ENCODE data around the gene SMIM17.
A peak's percentile ranks its signal among the peaks of the same experiment; 100 is the strongest.

Gene SMIM17

GRCh38 chr19:56642711-56643459 is at the start of gene SMIM17:
Gene SMIM17, plus strand, starts transcription at chr19:56643159. Its CDS starts 2,509 bp downstream, at chr19:56645668.
- H3K4me3 ChIP-seq (ENCODE audit: low read depth, low read length): no peak within 1 kb of the TSS
- no peak for DNase-seq (ENCODE audit: low read depth)
- no peak for TF ChIP-seq CTCF (conservative IDR thresholded peaks at IDR 0.05; ENCODE audit: low read depth, low read length)

- no peak overlapping the region for H3K4me3 ChIP-seq (ENCODE audit: low read depth, low read length)
- TF ChIP-seq CTCF (conservative IDR thresholded peaks at IDR 0.05; ENCODE audit: low read depth, low read length): no peak
- DNase-seq (ENCODE audit: low read depth): no peak
Measured at GRCh38 chr19:56594446-56594782, 48.5 kb upstream of the SMIM17 start.

GRCh38 chr19:56594783-56595547 is 48.0 kb upstream of the SMIM17 start, which contains the start of gene ZNF71:
Gene ZNF71, plus strand, starts transcription at chr19:56595302. Its CDS starts 6,257 bp downstream, at chr19:56601559.
- DNase-seq (ENCODE audit: low read depth): peak; percentile 89
- no peak for TF ChIP-seq CTCF (conservative IDR thresholded peaks at IDR 0.05; ENCODE audit: low read depth, low read length)
- peak within 1 kb of the TSS; percentile 94 for H3K4me3 ChIP-seq (ENCODE audit: low read depth, low read length)

- peak; percentile 30 for DNase-seq (ENCODE audit: low read depth)
- H3K4me3 ChIP-seq (ENCODE audit: low read depth, low read length): peak overlapping the region; percentile 94
- TF ChIP-seq CTCF (conservative IDR thresholded peaks at IDR 0.05; ENCODE audit: low read depth, low read length): no peak
Measured at GRCh38 chr19:56595548-56595899, 47.4 kb upstream of the SMIM17 start.

GRCh38 chr19:56596676-56597075 is 46.3 kb upstream of the SMIM17 start:
- no peak overlapping the region for H3K4me3 ChIP-seq (ENCODE audit: low read depth, low read length)
- TF ChIP-seq CTCF (conservative IDR thresholded peaks at IDR 0.05; ENCODE audit: low read depth, low read length): no peak
- no peak for DNase-seq (ENCODE audit: low read depth)

GRCh38 chr19:56597696-56598095 is 45.3 kb upstream of the SMIM17 start:
- DNase-seq (ENCODE audit: low read depth): peak; percentile 6
- TF ChIP-seq CTCF (conservative IDR thresholded peaks at IDR 0.05; ENCODE audit: low read depth, low read length): no peak
- no peak overlapping the region for H3K4me3 ChIP-seq (ENCODE audit: low read depth, low read length)
